Liver (tissue), 9 donors: ENCODE measurements around the gene SPECC1L. TPM values are rescaled to one million over a fixed set of nuclear protein-coding genes. Genes with fewer than 3 reads are reported as not detected.
A peak's percentile ranks its signal among the peaks of the same experiment; 100 is the strongest.

Experiments
- DNase-seq: peaks from one replicate; pipeline ENCODE4 v3.0.0-alpha.2; 2017; ENCODE audit warnings: low spot score
- H3K27ac ChIP-seq, 2 donors: one replicate each; pipeline ENCODE4 v1.7.0; 2013; ENCODE audit warnings: inconsistent platforms in 2 of 2, low read length in 2 of 2, control low read depth in 1 of 2, low read depth in 1 of 2, mild to moderate bottlenecking in 1 of 2
- H3K27me3 ChIP-seq, 4 donors: one replicate each; pipeline versions ENCODE4 v1.6.1 to v1.7.0; 2013; ENCODE audit warnings: low read length in 3 of 4, inconsistent platforms in 1 of 4, mild to moderate bottlenecking in 1 of 4, moderate library complexity in 1 of 4; ENCODE audit not compliant: control insufficient read depth in 4 of 4, insufficient read depth in 4 of 4
- H3K36me3 ChIP-seq, 4 donors: one replicate each; pipeline versions ENCODE4 v1.6.1 to v1.7.0; 2013; ENCODE audit warnings: low read length in 3 of 4, mild to moderate bottlenecking in 3 of 4, low read depth in 1 of 4, moderate library complexity in 1 of 4; ENCODE audit not compliant: control insufficient read depth in 4 of 4, insufficient read depth in 3 of 4
- H3K4me1 ChIP-seq, 4 donors: one replicate each; pipeline versions ENCODE4 v1.6.1 to v1.7.0; 2013; ENCODE audit warnings: low read length in 3 of 4, mild to moderate bottlenecking in 3 of 4, moderate library complexity in 1 of 4; ENCODE audit not compliant: control insufficient read depth in 4 of 4, insufficient read depth in 4 of 4
- H3K4me3 ChIP-seq, 3 donors: one replicate each; pipeline versions ENCODE4 v1.6.1 to v1.7.0; 2013; ENCODE audit warnings: low read length in 3 of 3, control low read depth in 1 of 3, low read depth in 1 of 3, mild to moderate bottlenecking in 1 of 3
- H3K9ac ChIP-seq, 2 donors: one replicate each; pipeline ENCODE4 v1.7.0; 2013; ENCODE audit warnings: low read length in 2 of 2, mild to moderate bottlenecking in 2 of 2, moderate library complexity in 2 of 2, control low read depth in 1 of 2, low read depth in 1 of 2
- H3K9me3 ChIP-seq, 4 donors: one replicate each; pipeline versions ENCODE4 v1.6.1 to v1.7.0; 2013; ENCODE audit warnings: low read length in 3 of 4; ENCODE audit not compliant: control insufficient read depth in 4 of 4
- EGR1 ChIP-seq, 2 donors: IDR thresholded peaks; 2 replicates each; pipeline ENCODE4 v1.6.1; 2016 to 2018; ENCODE audit warnings: antibody characterized with exemption in 2 of 2, low read depth in 2 of 2
- FOXA1 ChIP-seq: IDR thresholded peaks from 2 replicates; pipeline ENCODE4 v1.6.1; 2016; ENCODE audit warnings: antibody characterized with exemption
- FOXA2 ChIP-seq: IDR thresholded peaks from 2 replicates; pipeline ENCODE4 v1.6.1; 2016; ENCODE audit warnings: antibody characterized with exemption
- GABPA ChIP-seq, 2 donors: IDR thresholded peaks in 1 of 2; conservative IDR thresholded peaks in 1 of 2; 2 replicates each; pipeline ENCODE4 v1.6.1; 2016; ENCODE audit warnings: antibody characterized with exemption in 2 of 2, mild to moderate bottlenecking in 1 of 2, moderate library complexity in 1 of 2
- HNF4A ChIP-seq, 2 donors: conservative IDR thresholded peaks; 2 replicates each; pipeline ENCODE4 v1.6.1; 2016; ENCODE audit warnings: antibody characterized with exemption in 2 of 2, mild to moderate bottlenecking in 2 of 2
- HNF4G ChIP-seq: IDR thresholded peaks from 2 replicates; pipeline ENCODE4 v1.6.1; 2016; ENCODE audit warnings: antibody characterized with exemption
- JUND ChIP-seq, 2 donors: IDR thresholded peaks; 2 replicates each; pipeline ENCODE4 v1.6.1; 2016; ENCODE audit warnings: antibody characterized with exemption in 2 of 2
- NR2F2 ChIP-seq: IDR thresholded peaks from 2 replicates; pipeline ENCODE4 v1.6.1; 2016; ENCODE audit warnings: antibody characterized with exemption
- RAD21 ChIP-seq, 2 donors: IDR thresholded peaks; 2 replicates each; pipeline ENCODE4 v1.6.1; 2016; ENCODE audit warnings: antibody characterized with exemption in 2 of 2, mild to moderate bottlenecking in 2 of 2
- RXRA ChIP-seq, 2 donors: IDR thresholded peaks; 2 replicates each; pipeline ENCODE4 v1.6.1; 2017 to 2018; ENCODE audit warnings: antibody characterized with exemption in 2 of 2, mild to moderate bottlenecking in 1 of 2
- SP1 ChIP-seq: IDR thresholded peaks from 2 replicates; pipeline ENCODE4 v1.6.1; 2018; ENCODE audit warnings: antibody characterized with exemption, mild to moderate bottlenecking
- TAF1 ChIP-seq: conservative IDR thresholded peaks from 2 replicates; pipeline ENCODE4 v1.6.1; 2016; ENCODE audit warnings: antibody characterized with exemption, mild to moderate bottlenecking
- YY1 ChIP-seq: IDR thresholded peaks from 2 replicates; pipeline ENCODE4 v1.6.1; 2016; ENCODE audit warnings: antibody characterized with exemption, mild to moderate bottlenecking
- WGBS: extraction: QIAGEN DNeasy Blood & Tissue Kit; methylation state at CpG from one replicate; pipeline ENCODE4 v1.1.7; 2013; 5-methylcytosine and 5-hydroxymethylcytosine counted together
- polyA plus RNA-seq, 2 donors: library from polyadenylated mRNA; stranded (reverse) in 1 of 2; unstranded in 1 of 2; fragments of 200-250 nt in 1 of 2; fragments of >200 nt in 1 of 2; fragmentation: Nextera tagmentation in 1 of 2; extraction: Ambion mirVana in 1 of 2; gene quantifications; one replicate each; pipeline versions ENCODE4 v1.2.1 to v1.2.3, GENCODE V29; 2013 to 2015
- total RNA-seq, 2 donors: library from RNA; depleted of rRNA; stranded (reverse); fragments of >200 nt; gene quantifications; one replicate each; pipeline ENCODE4 v1.2.3, GENCODE V29; 2014
- TF ChIP-seq, protein P1 (sequence below): IDR thresholded peaks from 2 replicates; pipeline ENCODE4 v1.6.1; 2016; ENCODE audit warnings: antibody characterized with exemption
- TF ChIP-seq, protein P2 (sequence below): IDR thresholded peaks from 2 replicates; pipeline ENCODE4 v1.6.1; 2016; ENCODE audit warnings: antibody characterized with exemption
- TF ChIP-seq, protein P3 (sequence below): IDR thresholded peaks from 2 replicates; pipeline ENCODE4 v1.6.1; 2016; ENCODE audit warnings: antibody characterized with exemption
- TF ChIP-seq, protein P4 (sequence below): fragments of 150-350 bp; IDR thresholded peaks from 2 replicates; pipeline ENCODE4 v1.5.1; 2017; ENCODE audit warnings: improper control_type of control experiment, low read depth, low read length; ENCODE audit not compliant: missing input control
- donor health status: healthy.
- donor health status: healthy.
- donor health status: healthy.
- donor health status: healthy.
- donor health status: healthy.

The SPECC1L gene
- total and polyA plus RNA-seq, 4 donors, result 5.4 to 22.3 (median 12.3) TPM

DNA sequence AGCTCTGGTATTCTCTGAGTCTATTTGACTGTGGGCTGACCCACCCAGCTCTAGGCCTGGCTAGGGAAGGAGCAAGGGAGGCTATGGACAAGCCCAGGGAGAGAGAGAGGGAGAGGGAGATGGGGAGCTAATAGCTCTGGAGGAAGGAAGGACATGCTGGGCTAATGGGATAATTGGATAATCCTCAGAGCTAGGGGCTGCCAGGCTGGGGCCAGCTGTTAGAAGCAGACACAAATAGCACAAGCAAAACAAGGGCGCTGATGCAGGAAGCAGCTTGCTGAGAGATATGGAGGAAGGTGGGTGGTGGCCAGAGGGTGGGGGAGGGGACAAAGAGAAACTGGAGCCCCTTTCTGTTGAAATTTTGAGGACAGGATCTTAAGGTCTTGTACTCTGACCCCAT is 180.0 kb downstream of the SPECC1L start:
- Histone ChIP-seq H3K9ac (no peak overlapping the region), H3K36me3 (peaks cover 0 to 12% (median 1%) of the 10 kb centered on the region in 4 donors), H3K9me3 (no peaks in the 10 kb centered on the region), H3K4me3 (no peak overlapping the region), H3K4me1 (peaks cover 0 to 11% (median 6%) of the 10 kb centered on the region in 4 donors), H3K27ac (peak overlapping the region in 1 of 2 donors; percentile 10), H3K27me3 (no peaks in the 10 kb centered on the region)
- TF ChIP-seq NR2F2, result peak; percentile 39
- no peak for TF ChIP-seq RXRA (IDR thresholded peaks at IDR 0.05)
- WGBS, result 80% methylated on average over 1 of the region's 1 CpG
- no peak for DNase-seq

DNA sequence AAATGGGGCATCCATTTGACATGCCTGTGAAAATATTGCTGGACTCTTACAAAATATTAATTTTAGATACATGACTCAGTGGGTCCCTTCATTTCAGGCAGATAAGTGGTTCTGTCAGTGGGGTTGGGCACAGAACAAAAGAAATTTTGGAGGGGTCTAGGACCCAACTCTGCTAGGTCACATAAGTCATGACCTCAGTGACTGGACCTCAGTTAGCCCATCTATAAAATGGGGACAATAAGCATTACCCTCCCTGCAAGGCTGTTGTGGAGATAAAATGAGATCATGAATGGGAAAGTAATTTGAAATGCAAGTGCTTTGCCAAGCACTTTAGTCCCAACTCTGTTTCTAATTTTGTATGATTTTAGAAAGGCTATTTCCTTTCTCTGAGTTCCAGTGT is 180.5 kb downstream of the SPECC1L start:
- no peak for TF ChIP-seq RAD21 (IDR thresholded peaks at IDR 0.05)
- H3K27ac ChIP-seq, result no peak overlapping the region
- no peak overlapping the region for H3K4me3 ChIP-seq
- H3K27me3 ChIP-seq, result no peaks in the 10 kb centered on the region
- no peak overlapping the region for H3K9ac ChIP-seq
- no peaks in the 10 kb centered on the region for H3K9me3 ChIP-seq
- H3K36me3 ChIP-seq, result peaks cover 0 to 12% (median 1%) of the 10 kb centered on the region in 4 donors
- peaks cover 0 to 17% (median 7%) of the 10 kb centered on the region in 4 donors for H3K4me1 ChIP-seq
- no peak for DNase-seq

DNA sequence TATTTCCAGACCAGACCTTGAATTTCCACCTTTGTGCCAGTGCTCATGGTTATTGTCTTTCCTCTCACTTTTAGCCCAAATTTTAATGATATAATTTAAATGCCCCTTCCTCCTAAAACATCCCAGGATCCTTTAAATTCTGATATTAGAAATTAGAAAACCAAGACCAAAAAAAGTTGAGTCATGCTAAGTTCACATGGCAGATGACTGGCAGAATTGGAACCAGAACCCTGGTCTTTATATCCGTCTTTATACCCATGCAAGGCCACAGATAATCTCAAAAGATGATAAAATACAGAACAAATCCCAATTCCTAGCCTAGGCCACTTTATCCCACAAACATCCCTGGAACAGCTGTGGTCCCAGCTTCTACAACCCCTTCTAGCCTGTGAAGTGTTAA is 183.2 kb downstream of the SPECC1L start:
- Histone ChIP-seq H3K9me3 (no peaks in the 10 kb centered on the region), H3K27me3 (no peaks in the 10 kb centered on the region), H3K27ac (no peak overlapping the region), H3K4me1 (peaks cover 0 to 20% (median 7%) of the 10 kb centered on the region in 4 donors), H3K9ac (no peak overlapping the region), H3K36me3 (peaks cover 0 to 6% (median 2%) of the 10 kb centered on the region in 4 donors), H3K4me3 (no peak overlapping the region)
- no peak for TF ChIP-seq RXRA (IDR thresholded peaks at IDR 0.05)
- no peak for TF ChIP-seq FOXA2
- no peak for TF ChIP-seq EGR1 (IDR thresholded peaks at IDR 0.05; ENCODE audit: low read depth in 2 of 2)
- no peak for TF ChIP-seq JUND (IDR thresholded peaks at IDR 0.05)
- TF ChIP-seq YY1, result no peak
- TF ChIP-seq TAF1, result no peak
- WGBS, result 91% methylated on average over 1 of the region's 1 CpG
- DNase-seq, result no peak

DNA sequence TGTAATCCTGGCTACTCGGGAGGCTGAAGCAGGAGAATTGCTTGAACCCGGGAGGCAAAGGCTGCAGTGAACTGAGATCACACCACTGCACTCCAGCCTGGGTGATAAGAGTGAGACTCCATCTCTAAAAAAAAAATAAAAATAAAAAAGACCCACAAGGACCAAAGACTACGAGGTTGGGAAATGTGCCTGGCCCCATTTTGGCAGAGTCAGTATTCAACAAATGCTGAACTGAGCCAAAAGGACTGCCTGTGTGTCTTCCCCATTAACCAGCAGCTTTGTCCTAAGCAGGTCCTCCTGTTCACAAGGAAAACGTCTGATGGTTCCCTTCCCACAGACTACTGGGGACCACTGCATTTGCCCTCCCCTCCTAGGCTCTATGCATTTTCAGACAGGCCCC is 184.4 kb downstream of the SPECC1L start:
- Histone ChIP-seq H3K9ac (no peak overlapping the region), H3K4me1 (peaks cover 0 to 23% (median 6%) of the 10 kb centered on the region in 4 donors), H3K27ac (peak overlapping the region in 1 of 2 donors; percentile 48), H3K27me3 (no peaks in the 10 kb centered on the region), H3K9me3 (no peaks in the 10 kb centered on the region), H3K4me3 (no peak overlapping the region), H3K36me3 (peaks cover 0 to 7% (median 3%) of the 10 kb centered on the region in 4 donors)
- no peak for DNase-seq
- 64% methylated on average over 4 of the region's 4 CpGs for WGBS
- TF ChIP-seq SP1, result no peak
- TF ChIP-seq, protein P1, sequence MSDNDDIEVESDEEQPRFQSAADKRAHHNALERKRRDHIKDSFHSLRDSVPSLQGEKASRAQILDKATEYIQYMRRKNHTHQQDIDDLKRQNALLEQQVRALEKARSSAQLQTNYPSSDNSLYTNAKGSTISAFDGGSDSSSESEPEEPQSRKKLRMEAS, result no peak
- no peak for TF ChIP-seq YY1
- TF ChIP-seq FOXA1, result no peak
- no peak for TF ChIP-seq EGR1 (IDR thresholded peaks at IDR 0.05; ENCODE audit: low read depth in 2 of 2)
- TF ChIP-seq FOXA2, result no peak
- TF ChIP-seq TAF1, result no peak
- TF ChIP-seq JUND (IDR thresholded peaks at IDR 0.05), result no peak
- TF ChIP-seq, protein P2, sequence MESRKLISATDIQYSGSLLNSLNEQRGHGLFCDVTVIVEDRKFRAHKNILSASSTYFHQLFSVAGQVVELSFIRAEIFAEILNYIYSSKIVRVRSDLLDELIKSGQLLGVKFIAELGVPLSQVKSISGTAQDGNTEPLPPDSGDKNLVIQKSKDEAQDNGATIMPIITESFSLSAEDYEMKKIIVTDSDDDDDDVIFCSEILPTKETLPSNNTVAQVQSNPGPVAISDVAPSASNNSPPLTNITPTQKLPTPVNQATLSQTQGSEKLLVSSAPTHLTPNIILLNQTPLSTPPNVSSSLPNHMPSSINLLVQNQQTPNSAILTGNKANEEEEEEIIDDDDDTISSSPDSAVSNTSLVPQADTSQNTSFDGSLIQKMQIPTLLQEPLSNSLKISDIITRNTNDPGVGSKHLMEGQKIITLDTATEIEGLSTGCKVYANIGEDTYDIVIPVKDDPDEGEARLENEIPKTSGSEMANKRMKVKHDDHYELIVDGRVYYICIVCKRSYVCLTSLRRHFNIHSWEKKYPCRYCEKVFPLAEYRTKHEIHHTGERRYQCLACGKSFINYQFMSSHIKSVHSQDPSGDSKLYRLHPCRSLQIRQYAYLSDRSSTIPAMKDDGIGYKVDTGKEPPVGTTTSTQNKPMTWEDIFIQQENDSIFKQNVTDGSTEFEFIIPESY, result no peak
- TF ChIP-seq, protein P3, sequence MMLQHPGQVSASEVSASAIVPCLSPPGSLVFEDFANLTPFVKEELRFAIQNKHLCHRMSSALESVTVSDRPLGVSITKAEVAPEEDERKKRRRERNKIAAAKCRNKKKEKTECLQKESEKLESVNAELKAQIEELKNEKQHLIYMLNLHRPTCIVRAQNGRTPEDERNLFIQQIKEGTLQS, result no peak
- TF ChIP-seq, protein P4, sequence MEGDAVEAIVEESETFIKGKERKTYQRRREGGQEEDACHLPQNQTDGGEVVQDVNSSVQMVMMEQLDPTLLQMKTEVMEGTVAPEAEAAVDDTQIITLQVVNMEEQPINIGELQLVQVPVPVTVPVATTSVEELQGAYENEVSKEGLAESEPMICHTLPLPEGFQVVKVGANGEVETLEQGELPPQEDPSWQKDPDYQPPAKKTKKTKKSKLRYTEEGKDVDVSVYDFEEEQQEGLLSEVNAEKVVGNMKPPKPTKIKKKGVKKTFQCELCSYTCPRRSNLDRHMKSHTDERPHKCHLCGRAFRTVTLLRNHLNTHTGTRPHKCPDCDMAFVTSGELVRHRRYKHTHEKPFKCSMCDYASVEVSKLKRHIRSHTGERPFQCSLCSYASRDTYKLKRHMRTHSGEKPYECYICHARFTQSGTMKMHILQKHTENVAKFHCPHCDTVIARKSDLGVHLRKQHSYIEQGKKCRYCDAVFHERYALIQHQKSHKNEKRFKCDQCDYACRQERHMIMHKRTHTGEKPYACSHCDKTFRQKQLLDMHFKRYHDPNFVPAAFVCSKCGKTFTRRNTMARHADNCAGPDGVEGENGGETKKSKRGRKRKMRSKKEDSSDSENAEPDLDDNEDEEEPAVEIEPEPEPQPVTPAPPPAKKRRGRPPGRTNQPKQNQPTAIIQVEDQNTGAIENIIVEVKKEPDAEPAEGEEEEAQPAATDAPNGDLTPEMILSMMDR, result no peak
- no peak for TF ChIP-seq HNF4G
- TF ChIP-seq HNF4A (conservative IDR thresholded peaks at IDR 0.05), result no peak
- no peak for TF ChIP-seq GABPA (IDR thresholded peaks at IDR 0.05 in 1 of 2, conservative IDR thresholded peaks at IDR 0.05 in 1 of 2)
- no peak for TF ChIP-seq RAD21 (IDR thresholded peaks at IDR 0.05)
- TF ChIP-seq NR2F2, result no peak
